ENCODE results near the gene PTPRD.

GRCh38 chr9:8738945-8739344, 1873.9 kb downstream of the PTPRD start:
- no peak for TF ChIP-seq CTCF (conservative IDR thresholded peaks at IDR 0.05; ENCODE audit: low read depth, low read length)
- no peak for TF ChIP-seq EZH2 (IDR thresholded peaks at IDR 0.05; ENCODE audit: borderline replicate concordance, low read depth, low read length, poor library complexity, severe bottlenecking)
